GM23338 (cell line): ENCODE results near the gene GPR39. TPM values are rescaled to one million over a fixed set of nuclear protein-coding genes. Genes with fewer than 3 reads are reported as not detected.

ENCODE experiments used
- ATAC-seq: fragments of 200-7000 bp; cut with Tn5 transposase; 3 replicates; pipeline ENCODE4 v1.9.1; 2020
- DNase-seq: peaks from one replicate; pipeline ENCODE4 v3.0.0-alpha.2; 2015; ENCODE audit warnings: low spot score
- H2AFZ ChIP-seq: fragments of 200-600 bp; sonication (generic); 2 replicates; pipeline ENCODE4 v1.8.0; 2016; ENCODE audit warnings: antibody characterized with exemption, mild to moderate bottlenecking, moderate library complexity
- H3F3A ChIP-seq: fragments of 200-600 bp; sonication (generic); replicated peaks from 2 replicates; pipeline ENCODE4 v1.8.0; 2017; ENCODE audit warnings: antibody characterized with exemption, mixed run types, low read depth
- H3K27ac ChIP-seq: fragments of 200-600 bp; sonication (generic); 2 replicates; pipeline ENCODE4 v1.6.1; 2016; ENCODE audit warnings: low read depth
- H3K27me3 ChIP-seq: fragments of 200-600 bp; sonication (generic); 2 replicates; pipeline ENCODE4 v1.8.0; 2016; ENCODE audit warnings: mild to moderate bottlenecking, mixed run types, moderate library complexity; ENCODE audit not compliant: insufficient read depth
- H3K36me3 ChIP-seq: fragments of 200-600 bp; sonication (generic); 2 replicates; pipeline ENCODE4 v1.8.0; 2016; ENCODE audit warnings: mild to moderate bottlenecking; ENCODE audit not compliant: insufficient read depth
- H3K4me1 ChIP-seq: fragments of 200-600 bp; sonication (generic); 2 replicates; pipeline ENCODE4 v1.8.0; 2016; ENCODE audit warnings: mild to moderate bottlenecking, moderate library complexity; ENCODE audit not compliant: insufficient read depth
- H3K4me2 ChIP-seq: fragments of 200-600 bp; sonication (generic); 2 replicates; pipeline ENCODE4 v1.7.1; 2017; ENCODE audit warnings: mixed run types
- H3K4me3 ChIP-seq: fragments of 200-600 bp; sonication (generic); 2 replicates; pipeline ENCODE4 v1.6.1; 2016; ENCODE audit warnings: mixed run types
- H3K79me2 ChIP-seq: fragments of 200-600 bp; sonication (generic); replicated peaks from 2 replicates; pipeline ENCODE4 v1.8.0; 2017; ENCODE audit warnings: mild to moderate bottlenecking; ENCODE audit not compliant: insufficient read depth
- H3K9me2 ChIP-seq: fragments of 200-600 bp; sonication (generic); 2 replicates; pipeline ENCODE4 v1.8.0; 2017; ENCODE audit not compliant: insufficient read depth
- H4K20me1 ChIP-seq: fragments of 200-600 bp; sonication (generic); replicated peaks from 2 replicates; pipeline ENCODE4 v1.8.0; 2017; ENCODE audit warnings: mild to moderate bottlenecking; ENCODE audit not compliant: insufficient read depth
- H3K27ac Mint-ChIP-seq: 2 replicates; pipeline ENCODE4 v1.8.0; 2020; ENCODE audit warnings: inconsistent platforms, mild to moderate bottlenecking, moderate library complexity, mixed read lengths
- H3K27me3 Mint-ChIP-seq: 3 replicates; pipeline ENCODE4 v1.8.0; 2022; ENCODE audit warnings: low read depth, mild to moderate bottlenecking, moderate library complexity, mixed read lengths, inconsistent platforms; ENCODE audit not compliant: insufficient read depth, poor library complexity
- H3K36me3 Mint-ChIP-seq: 3 replicates; pipeline ENCODE4 v1.8.0; 2021; ENCODE audit warnings: low read depth, mild to moderate bottlenecking, inconsistent platforms, moderate library complexity, mixed read lengths
- H3K4me1 Mint-ChIP-seq: 3 replicates; pipeline ENCODE4 v1.8.0; 2020; ENCODE audit warnings: mild to moderate bottlenecking, inconsistent platforms, mixed read lengths
- H3K4me3 Mint-ChIP-seq: 3 replicates; pipeline ENCODE4 v1.8.0; 2021; ENCODE audit warnings: moderate library complexity, mild to moderate bottlenecking, inconsistent platforms, mixed read lengths
- H3K9me3 Mint-ChIP-seq: 3 replicates; pipeline ENCODE4 v1.8.0; 2020; ENCODE audit warnings: moderate library complexity, mild to moderate bottlenecking, inconsistent platforms, mixed read lengths
- CREB1 ChIP-seq: fragments of 250-450 bp; sonication (Bioruptor Pico); IDR thresholded peaks from 2 replicates; pipeline ENCODE4 v1.5.0; 2020; ENCODE audit warnings: low read depth, mild to moderate bottlenecking, moderate library complexity
- EZH2 ChIP-seq: fragments of 200-600 bp; sonication (generic); IDR thresholded peaks from one replicate; pipeline ENCODE4 v1.8.0; 2017; ENCODE audit warnings: antibody characterized with exemption, mild to moderate bottlenecking, low read depth; ENCODE audit not compliant: unreplicated experiment
- EZH2phosphoT487 ChIP-seq: fragments of 200-600 bp; sonication (generic); IDR thresholded peaks from one replicate; pipeline ENCODE4 v1.8.1; 2018; ENCODE audit warnings: antibody characterized with exemption; ENCODE audit not compliant: unreplicated experiment
- JUNB ChIP-seq: IDR thresholded peaks from one replicate; pipeline ENCODE4 v1.6.1; 2016; ENCODE audit warnings: antibody characterized with exemption; ENCODE audit not compliant: unreplicated experiment
- NANOG ChIP-seq: IDR thresholded peaks from 2 replicates; pipeline ENCODE4 v1.6.1; 2016; ENCODE audit warnings: antibody characterized with exemption, borderline replicate concordance
- POLR2AphosphoS5 ChIP-seq: IDR thresholded peaks from 2 replicates; pipeline ENCODE4 v1.6.1; 2016; ENCODE audit warnings: antibody characterized with exemption, low read depth
- STAT1 ChIP-seq: IDR thresholded peaks from one replicate; pipeline ENCODE4 v1.6.1; 2016; ENCODE audit warnings: antibody characterized with exemption; ENCODE audit not compliant: unreplicated experiment
- ZNF114 ChIP-seq: fragments of 250-450 bp; sonication (Bioruptor Pico); IDR thresholded peaks from 2 replicates; pipeline ENCODE4 v1.5.0; 2020; ENCODE audit warnings: mild to moderate bottlenecking, moderate library complexity
- ZNF331 ChIP-seq: fragments of 250-450 bp; sonication (Bioruptor Pico); IDR thresholded peaks from 2 replicates; pipeline ENCODE4 v1.5.0; 2020; ENCODE audit warnings: low read depth, mild to moderate bottlenecking, moderate library complexity
- polyA plus RNA-seq: library from polyadenylated mRNA; unstranded; fragments of >200 nt; fragmentation: Nextera tagmentation; extraction: Ambion mirVana; gene quantifications from 2 replicates; pipeline ENCODE4 v1.2.1, GENCODE V29; 2016
- total RNA-seq: library from RNA; depleted of rRNA; stranded (reverse); fragments of >200 nt; shearing (Covaris generic); gene quantifications from 2 replicates; pipeline ENCODE4 v1.2.3, GENCODE V29; 2014
- TF ChIP-seq, protein P1 (sequence below), 2 experiments: fragments of 200-600 bp in 1 of 2; sonication (generic) in 1 of 2; conservative IDR thresholded peaks; 2 replicates each; pipeline versions ENCODE4 v1.5.1 to v1.6.1; 2016 to 2017; ENCODE audit warnings: antibody characterized with exemption in 2 of 2, low read depth in 2 of 2, mild to moderate bottlenecking in 2 of 2, moderate library complexity in 1 of 2
- TF ChIP-seq, protein P2 (sequence below): fragments of 250-450 bp; sonication (Bioruptor Pico); IDR thresholded peaks from 2 replicates; pipeline ENCODE4 v1.5.0; 2020; ENCODE audit warnings: mild to moderate bottlenecking, moderate library complexity
- TF ChIP-seq, protein P3 (sequence below): IDR thresholded peaks from 2 replicates; pipeline ENCODE4 v1.6.1; 2016; ENCODE audit warnings: antibody characterized with exemption
- TF ChIP-seq, protein P4 (sequence below): IDR thresholded peaks from one replicate; pipeline ENCODE4 v1.6.1; 2018; ENCODE audit warnings: antibody characterized with exemption; ENCODE audit not compliant: unreplicated experiment

Gene GPR39
- total and polyA plus RNA-seq, 2 experiments from 2014 or later = 0.55 to 1.9 TPM

DNA sequence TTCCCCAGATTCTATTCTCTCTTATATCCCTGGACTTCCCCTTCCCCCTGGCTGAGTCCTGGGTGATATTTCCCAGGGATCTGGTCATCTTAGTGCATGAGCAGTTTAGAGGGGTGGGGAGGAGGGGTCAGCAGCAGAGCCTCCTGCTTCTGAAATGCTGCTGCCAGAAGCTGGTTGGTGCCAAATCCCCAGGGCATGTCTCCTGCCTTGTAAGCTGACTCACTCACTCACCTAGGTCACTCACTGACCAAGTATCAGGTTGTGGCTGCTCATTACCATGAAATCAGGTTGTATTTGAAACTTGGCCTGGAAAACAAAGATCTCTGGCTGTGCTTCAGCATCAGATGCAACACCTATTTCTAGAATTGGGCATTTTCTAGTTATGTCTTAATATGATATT is 14.3 kb downstream of the GPR39 start:
- Histone ChIP-seq H3K27me3 (no peaks in the 10 kb centered on the region), H3K4me3 (no peak overlapping the region), H3K9me2 (peaks cover 16% of the 10 kb centered on the region), H3K4me1 (no peaks in the 10 kb centered on the region), H3K79me2 (no peaks in the 10 kb centered on the region), H3K27ac (no peak overlapping the region), H3K36me3 (no peaks in the 10 kb centered on the region), H3F3A (no peaks in the 10 kb centered on the region), H4K20me1 (no peaks in the 10 kb centered on the region), H3K4me2 (no peak overlapping the region), H2AFZ (no peak overlapping the region)
- Mint-ChIP-seq H3K4me1 (peaks cover 1% of the 10 kb centered on the region; the same call in 1 of the 3 replicates), H3K27me3 (no peaks in the 10 kb centered on the region), H3K27ac (no peak overlapping the region), H3K36me3 (no peaks in the 10 kb centered on the region), H3K9me3 (no peaks in the 10 kb centered on the region), H3K4me3 (no peak overlapping the region)
- no peak for TF ChIP-seq POLR2AphosphoS5
- no peak for TF ChIP-seq ZNF114 (CRISPR knock-in tag)
- TF ChIP-seq JUNB = no peak
- no peak for TF ChIP-seq NANOG
- no peak for TF ChIP-seq EZH2
- TF ChIP-seq STAT1 = no peak
- TF ChIP-seq, protein P1, sequence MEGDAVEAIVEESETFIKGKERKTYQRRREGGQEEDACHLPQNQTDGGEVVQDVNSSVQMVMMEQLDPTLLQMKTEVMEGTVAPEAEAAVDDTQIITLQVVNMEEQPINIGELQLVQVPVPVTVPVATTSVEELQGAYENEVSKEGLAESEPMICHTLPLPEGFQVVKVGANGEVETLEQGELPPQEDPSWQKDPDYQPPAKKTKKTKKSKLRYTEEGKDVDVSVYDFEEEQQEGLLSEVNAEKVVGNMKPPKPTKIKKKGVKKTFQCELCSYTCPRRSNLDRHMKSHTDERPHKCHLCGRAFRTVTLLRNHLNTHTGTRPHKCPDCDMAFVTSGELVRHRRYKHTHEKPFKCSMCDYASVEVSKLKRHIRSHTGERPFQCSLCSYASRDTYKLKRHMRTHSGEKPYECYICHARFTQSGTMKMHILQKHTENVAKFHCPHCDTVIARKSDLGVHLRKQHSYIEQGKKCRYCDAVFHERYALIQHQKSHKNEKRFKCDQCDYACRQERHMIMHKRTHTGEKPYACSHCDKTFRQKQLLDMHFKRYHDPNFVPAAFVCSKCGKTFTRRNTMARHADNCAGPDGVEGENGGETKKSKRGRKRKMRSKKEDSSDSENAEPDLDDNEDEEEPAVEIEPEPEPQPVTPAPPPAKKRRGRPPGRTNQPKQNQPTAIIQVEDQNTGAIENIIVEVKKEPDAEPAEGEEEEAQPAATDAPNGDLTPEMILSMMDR (conservative IDR thresholded peaks at IDR 0.05; ENCODE audit: low read depth in 2 of 2) = no peak
- no peak for TF ChIP-seq ZNF331
- TF ChIP-seq, protein P2, sequence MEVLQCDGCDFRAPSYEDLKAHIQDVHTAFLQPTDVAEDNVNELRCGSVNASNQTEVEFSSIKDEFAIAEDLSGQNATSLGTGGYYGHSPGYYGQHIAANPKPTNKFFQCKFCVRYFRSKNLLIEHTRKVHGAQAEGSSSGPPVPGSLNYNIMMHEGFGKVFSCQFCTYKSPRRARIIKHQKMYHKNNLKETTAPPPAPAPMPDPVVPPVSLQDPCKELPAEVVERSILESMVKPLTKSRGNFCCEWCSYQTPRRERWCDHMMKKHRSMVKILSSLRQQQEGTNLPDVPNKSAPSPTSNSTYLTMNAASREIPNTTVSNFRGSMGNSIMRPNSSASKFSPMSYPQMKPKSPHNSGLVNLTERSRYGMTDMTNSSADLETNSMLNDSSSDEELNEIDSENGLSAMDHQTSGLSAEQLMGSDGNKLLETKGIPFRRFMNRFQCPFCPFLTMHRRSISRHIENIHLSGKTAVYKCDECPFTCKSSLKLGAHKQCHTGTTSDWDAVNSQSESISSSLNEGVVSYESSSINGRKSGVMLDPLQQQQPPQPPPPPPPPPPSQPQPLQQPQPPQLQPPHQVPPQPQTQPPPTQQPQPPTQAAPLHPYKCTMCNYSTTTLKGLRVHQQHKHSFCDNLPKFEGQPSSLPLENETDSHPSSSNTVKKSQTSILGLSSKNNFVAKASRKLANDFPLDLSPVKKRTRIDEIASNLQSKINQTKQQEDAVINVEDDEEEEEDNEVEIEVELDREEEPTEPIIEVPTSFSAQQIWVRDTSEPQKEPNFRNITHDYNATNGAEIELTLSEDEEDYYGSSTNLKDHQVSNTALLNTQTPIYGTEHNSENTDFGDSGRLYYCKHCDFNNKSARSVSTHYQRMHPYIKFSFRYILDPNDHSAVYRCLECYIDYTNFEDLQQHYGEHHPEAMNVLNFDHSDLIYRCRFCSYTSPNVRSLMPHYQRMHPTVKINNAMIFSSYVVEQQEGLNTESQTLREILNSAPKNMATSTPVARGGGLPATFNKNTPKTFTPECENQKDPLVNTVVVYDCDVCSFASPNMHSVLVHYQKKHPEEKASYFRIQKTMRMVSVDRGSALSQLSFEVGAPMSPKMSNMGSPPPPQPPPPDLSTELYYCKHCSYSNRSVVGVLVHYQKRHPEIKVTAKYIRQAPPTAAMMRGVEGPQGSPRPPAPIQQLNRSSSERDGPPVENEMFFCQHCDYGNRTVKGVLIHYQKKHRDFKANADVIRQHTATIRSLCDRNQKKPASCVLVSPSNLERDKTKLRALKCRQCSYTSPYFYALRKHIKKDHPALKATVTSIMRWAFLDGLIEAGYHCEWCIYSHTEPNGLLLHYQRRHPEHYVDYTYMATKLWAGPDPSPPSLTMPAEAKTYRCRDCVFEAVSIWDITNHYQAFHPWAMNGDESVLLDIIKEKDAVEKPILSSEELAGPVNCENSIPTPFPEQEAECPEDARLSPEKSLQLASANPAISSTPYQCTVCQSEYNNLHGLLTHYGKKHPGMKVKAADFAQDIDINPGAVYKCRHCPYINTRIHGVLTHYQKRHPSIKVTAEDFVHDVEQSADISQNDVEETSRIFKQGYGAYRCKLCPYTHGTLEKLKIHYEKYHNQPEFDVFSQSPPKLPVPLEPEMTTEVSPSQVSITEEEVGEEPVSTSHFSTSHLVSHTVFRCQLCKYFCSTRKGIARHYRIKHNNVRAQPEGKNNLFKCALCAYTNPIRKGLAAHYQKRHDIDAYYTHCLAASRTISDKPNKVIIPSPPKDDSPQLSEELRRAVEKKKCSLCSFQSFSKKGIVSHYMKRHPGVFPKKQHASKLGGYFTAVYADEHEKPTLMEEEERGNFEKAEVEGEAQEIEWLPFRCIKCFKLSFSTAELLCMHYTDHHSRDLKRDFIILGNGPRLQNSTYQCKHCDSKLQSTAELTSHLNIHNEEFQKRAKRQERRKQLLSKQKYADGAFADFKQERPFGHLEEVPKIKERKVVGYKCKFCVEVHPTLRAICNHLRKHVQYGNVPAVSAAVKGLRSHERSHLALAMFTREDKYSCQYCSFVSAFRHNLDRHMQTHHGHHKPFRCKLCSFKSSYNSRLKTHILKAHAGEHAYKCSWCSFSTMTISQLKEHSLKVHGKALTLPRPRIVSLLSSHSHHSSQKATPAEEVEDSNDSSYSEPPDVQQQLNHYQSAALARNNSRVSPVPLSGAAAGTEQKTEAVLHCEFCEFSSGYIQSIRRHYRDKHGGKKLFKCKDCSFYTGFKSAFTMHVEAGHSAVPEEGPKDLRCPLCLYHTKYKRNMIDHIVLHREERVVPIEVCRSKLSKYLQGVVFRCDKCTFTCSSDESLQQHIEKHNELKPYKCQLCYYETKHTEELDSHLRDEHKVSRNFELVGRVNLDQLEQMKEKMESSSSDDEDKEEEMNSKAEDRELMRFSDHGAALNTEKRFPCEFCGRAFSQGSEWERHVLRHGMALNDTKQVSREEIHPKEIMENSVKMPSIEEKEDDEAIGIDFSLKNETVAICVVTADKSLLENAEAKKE (CRISPR knock-in tag) = no peak
- TF ChIP-seq, protein P3, sequence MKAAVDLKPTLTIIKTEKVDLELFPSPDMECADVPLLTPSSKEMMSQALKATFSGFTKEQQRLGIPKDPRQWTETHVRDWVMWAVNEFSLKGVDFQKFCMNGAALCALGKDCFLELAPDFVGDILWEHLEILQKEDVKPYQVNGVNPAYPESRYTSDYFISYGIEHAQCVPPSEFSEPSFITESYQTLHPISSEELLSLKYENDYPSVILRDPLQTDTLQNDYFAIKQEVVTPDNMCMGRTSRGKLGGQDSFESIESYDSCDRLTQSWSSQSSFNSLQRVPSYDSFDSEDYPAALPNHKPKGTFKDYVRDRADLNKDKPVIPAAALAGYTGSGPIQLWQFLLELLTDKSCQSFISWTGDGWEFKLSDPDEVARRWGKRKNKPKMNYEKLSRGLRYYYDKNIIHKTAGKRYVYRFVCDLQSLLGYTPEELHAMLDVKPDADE = no peak
- TF ChIP-seq EZH2phosphoT487 = no peak
- TF ChIP-seq, protein P4, sequence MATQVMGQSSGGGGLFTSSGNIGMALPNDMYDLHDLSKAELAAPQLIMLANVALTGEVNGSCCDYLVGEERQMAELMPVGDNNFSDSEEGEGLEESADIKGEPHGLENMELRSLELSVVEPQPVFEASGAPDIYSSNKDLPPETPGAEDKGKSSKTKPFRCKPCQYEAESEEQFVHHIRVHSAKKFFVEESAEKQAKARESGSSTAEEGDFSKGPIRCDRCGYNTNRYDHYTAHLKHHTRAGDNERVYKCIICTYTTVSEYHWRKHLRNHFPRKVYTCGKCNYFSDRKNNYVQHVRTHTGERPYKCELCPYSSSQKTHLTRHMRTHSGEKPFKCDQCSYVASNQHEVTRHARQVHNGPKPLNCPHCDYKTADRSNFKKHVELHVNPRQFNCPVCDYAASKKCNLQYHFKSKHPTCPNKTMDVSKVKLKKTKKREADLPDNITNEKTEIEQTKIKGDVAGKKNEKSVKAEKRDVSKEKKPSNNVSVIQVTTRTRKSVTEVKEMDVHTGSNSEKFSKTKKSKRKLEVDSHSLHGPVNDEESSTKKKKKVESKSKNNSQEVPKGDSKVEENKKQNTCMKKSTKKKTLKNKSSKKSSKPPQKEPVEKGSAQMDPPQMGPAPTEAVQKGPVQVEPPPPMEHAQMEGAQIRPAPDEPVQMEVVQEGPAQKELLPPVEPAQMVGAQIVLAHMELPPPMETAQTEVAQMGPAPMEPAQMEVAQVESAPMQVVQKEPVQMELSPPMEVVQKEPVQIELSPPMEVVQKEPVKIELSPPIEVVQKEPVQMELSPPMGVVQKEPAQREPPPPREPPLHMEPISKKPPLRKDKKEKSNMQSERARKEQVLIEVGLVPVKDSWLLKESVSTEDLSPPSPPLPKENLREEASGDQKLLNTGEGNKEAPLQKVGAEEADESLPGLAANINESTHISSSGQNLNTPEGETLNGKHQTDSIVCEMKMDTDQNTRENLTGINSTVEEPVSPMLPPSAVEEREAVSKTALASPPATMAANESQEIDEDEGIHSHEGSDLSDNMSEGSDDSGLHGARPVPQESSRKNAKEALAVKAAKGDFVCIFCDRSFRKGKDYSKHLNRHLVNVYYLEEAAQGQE = no peak
- no peak for TF ChIP-seq CREB1 (CRISPR knock-in tag)
- no peak for DNase-seq
- ATAC-seq = no peak
